GM12891 (cell line): ENCODE data around the gene TENT4B.
"Not testable (repeated sequence)": the region's sequence is repeated elsewhere in the genome, so short reads cannot be mapped to it uniquely, and the experiment has no call there.

Experiments used
- DNase-seq: peaks from one replicate; pipeline ENCODE4 v3.0.0; 2011; ENCODE audit warnings: low spot score; ENCODE audit not compliant: insufficient read length
- FAIRE-seq: peaks from 2 replicates; lab custom pipeline; 2011; peaks lifted over from hg19 to GRCh38; lab: Jason Lieb, UNC
- PAX5 ChIP-seq: IDR thresholded peaks from 2 replicates; pipeline ENCODE4 v1.6.1; 2011; ENCODE audit warnings: low read length, moderate library complexity, mild to moderate bottlenecking; ENCODE audit not compliant: insufficient read depth, severe bottlenecking
- POLR2A ChIP-seq: IDR thresholded peaks from 2 replicates; pipeline ENCODE4 v1.6.1; 2011; ENCODE audit warnings: low read depth, low read length, control low read depth
- POLR2AphosphoS5 ChIP-seq: IDR thresholded peaks from 2 replicates; pipeline ENCODE4 v1.6.1; 2011; ENCODE audit warnings: low read depth, low read length, control low read depth
- POU2F2 ChIP-seq: IDR thresholded peaks from 2 replicates; pipeline ENCODE4 v1.6.1; 2011; ENCODE audit warnings: low read depth, mild to moderate bottlenecking, control low read depth, low read length, moderate library complexity
- SPI1 ChIP-seq: IDR thresholded peaks from 2 replicates; pipeline ENCODE4 v1.6.1; 2011; ENCODE audit warnings: low read depth, low read length, control low read depth
- TAF1 ChIP-seq: IDR thresholded peaks from 2 replicates; pipeline ENCODE4 v1.6.1; 2011; ENCODE audit warnings: low read depth, low read length, control low read depth

TENT4B gene

DNA sequence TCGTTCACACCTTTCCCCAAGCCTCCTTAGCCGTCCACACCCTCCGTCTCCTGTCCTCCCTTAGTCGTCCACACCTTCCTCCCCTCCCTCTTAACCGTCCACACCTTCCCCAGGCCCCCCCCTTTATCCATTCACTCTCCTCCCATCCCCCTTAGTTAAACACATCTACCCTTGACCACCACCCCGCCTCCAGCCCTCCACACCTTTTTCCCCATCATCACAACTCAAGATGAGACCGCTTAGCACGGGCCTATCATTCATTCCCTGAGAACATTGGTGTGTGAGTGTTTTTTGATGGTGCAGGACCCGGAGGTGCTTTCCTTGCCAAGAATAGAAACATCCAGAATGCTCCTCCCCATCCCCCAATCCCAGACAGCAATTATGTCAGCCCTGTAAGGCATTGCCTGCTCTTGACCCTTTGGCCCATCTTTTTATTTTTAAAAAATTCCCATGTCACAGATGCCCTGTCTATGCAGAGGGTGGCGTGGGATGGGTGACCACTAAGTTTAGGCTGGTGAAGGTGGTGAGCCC, 1.4 kb downstream of the TENT4B start:
- no peak for TF ChIP-seq POLR2A
- no peak for FAIRE-seq
- DNase-seq, result no peak

DNA sequence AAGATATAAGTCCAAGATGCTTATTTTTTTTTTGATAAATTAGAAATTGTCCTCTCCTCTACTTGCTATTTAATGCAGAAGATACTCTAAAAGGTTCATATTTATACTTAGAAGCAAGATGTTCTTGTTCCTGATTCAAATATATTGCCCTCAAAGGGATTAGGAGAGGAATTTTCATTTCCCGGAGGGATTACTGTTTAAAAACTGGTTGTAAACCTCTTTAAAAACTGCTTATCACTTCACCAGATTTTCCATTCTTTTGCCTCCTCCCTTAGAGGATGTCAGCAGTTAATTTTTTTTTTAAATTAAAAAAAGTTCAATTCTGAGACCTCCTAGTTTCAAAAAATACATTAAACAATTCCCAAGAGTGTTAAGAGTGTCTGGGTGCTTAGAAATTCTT, 2.8 kb downstream of the TENT4B start:
- no peak for TF ChIP-seq TAF1
- TF ChIP-seq POU2F2, result no peak
- TF ChIP-seq PAX5, result no peak
- TF ChIP-seq SPI1, result no peak
- TF ChIP-seq POLR2AphosphoS5, result no peak
- no peak for TF ChIP-seq POLR2A
- FAIRE-seq, result no peak

DNA sequence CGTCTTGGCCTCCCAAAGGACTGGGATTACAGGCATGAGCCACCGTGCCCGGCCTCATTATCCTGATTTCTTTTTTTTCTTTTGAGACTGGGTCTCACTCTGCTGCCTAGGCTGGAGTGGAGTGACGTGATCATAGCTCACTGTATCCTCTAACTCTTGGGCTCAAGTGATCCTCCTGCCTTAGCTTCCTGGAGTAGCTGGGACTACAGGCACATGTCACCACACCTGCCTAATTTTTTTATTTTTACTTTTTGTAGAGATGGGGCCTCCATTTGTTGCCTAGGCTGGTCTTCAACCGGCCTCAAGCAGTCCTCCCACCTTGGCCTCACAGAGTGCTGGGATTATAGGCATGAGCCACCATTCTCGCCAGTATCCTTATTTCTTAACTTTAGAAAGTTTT, 3.5 kb downstream of the TENT4B start:
- TF ChIP-seq PAX5 (no peak), POU2F2 (no peak), POLR2AphosphoS5 (no peak), TAF1 (no peak), SPI1 (no peak), POLR2A (no peak)
- DNase-seq (no peak), FAIRE-seq (no peak)

More for the DNA sequence above, 2.8 kb downstream of the TENT4B start:
- no peak for DNase-seq

DNA sequence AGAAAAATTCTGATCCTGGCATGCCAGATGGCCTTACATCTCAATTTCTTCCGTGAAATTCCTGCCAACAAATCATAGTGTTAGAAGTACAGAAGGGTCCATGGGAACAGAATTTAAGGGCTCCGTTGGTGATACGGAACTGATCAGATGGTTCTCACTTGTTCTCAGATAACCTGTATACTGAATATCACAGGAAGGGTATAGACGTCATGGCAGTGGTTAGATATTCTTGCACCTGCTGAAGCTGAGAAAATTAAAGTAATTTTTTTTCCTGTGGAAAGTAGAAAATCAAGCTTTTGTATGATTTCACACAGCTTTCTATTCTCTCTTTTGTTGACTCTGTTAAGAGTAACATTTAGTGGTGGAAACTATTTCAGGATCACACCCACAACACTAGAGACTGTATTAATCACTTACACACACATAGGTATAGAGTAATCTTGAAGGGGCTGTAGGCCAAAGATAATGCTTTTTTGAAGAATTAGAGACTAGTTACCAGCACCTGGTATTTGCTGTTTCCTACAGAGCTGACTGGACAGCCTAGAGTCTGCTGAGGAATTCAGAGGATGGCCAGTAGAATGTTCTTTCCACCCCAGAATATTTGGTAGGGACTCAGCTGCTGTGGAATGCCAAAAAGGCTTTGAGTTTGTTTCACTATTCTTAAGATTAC, 7.5 kb downstream of the TENT4B start:
- TF ChIP-seq PAX5, result no peak
- TF ChIP-seq POU2F2, result no peak
- TF ChIP-seq TAF1, result no peak
- no peak for FAIRE-seq
- DNase-seq, result no peak

DNA sequence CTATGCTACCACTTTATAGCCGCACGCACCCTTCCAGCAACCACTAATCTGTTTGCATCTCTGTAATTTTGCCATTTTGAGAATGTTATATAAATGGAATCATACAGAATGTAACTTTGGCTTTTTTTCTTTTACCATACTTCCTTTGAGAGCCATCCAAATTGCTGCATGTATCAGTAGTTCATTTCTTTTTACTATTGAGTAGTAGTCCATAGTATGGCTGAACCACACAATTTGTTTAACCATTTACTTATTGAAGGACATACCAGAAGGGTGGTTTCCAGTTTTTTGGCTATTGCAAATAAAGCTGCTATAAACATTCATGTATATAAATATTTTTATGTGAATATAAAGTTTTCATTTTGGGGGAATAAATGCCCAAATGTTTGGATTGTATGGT, 8.8 kb downstream of the TENT4B start:
- DNase-seq (no peak), FAIRE-seq (no peak)
- no peak for TF ChIP-seq SPI1
- no peak for TF ChIP-seq POLR2A
- no peak for TF ChIP-seq TAF1
- TF ChIP-seq POLR2AphosphoS5, result no peak
- TF ChIP-seq POU2F2, result no peak
- no peak for TF ChIP-seq PAX5

DNA sequence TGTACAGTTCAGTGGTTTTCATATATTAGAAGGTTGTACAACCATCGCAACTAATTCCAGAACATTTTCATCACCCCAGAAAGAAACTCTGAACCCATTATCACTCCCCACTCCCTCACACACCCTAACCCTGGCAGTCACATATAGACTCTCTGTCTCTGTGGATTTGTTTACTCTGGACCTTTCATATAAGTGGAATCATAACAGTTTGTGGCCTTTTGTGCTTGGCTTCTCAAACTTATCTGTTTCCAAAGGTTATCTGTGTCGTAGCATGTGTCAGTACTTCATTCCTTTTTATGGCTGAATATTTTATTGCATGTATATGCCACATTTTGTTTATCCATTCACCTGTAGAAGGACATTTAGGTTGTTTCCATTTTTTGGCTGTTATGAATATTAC, 12.4 kb downstream of the TENT4B start:
- DNase-seq (no peak), FAIRE-seq (peak; percentile 55)

DNA sequence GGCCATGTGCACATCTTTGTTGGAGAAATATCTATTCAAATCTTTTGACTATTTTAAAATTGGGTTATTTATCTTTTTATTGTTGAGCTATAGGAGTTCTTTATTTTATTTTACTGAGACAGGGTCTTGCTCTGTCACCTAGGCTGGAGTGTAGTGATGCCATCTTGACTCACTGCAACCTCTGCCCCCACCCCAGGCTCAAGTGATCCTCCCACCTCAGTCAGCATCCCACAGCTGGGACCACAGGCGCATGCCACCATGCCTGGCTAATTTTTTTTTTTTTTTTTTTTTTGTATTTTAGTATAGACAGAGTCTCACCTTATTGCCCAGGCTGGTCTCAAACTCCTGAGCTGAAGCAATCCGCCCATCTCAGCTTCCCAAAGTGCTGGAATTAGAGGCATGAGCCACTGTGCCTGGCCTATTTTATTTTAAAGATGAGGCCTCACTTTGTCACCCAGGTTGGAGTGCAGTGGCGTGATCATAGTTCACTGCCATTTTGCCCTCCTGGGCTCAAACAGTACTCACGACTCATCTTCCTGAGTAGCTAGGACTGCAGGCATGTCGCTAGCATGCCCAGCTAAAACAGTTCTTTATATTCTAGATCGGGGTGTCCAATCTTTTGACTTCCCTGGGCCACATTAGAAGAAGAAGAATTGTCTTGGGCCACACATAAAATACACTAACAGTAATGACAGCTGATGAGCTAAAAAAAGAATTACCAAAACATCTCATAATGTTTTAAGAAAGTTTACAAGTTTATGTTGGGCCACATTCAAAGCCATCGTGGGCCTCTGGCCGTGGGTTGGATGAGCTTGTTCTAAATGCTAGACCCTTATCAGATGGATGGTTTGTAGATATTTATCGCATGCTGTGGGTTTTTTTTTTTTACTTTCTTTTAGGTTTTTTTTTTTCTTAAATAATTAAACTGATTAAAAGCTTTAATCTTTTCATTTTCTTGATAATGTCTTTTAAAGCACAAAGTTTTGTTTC, 13.7 kb downstream of the TENT4B start:
- TF ChIP-seq TAF1, result no peak
- no peak for TF ChIP-seq POU2F2
- TF ChIP-seq POLR2AphosphoS5, result no peak
- no peak for TF ChIP-seq POLR2A
- no peak for TF ChIP-seq PAX5
- TF ChIP-seq SPI1, result no peak
- no peak for FAIRE-seq
- no peak for DNase-seq

More for the DNA sequence above, 12.4 kb downstream of the TENT4B start:
- TF ChIP-seq POU2F2 (no peak), SPI1 (no peak), POLR2AphosphoS5 (no peak), TAF1 (no peak), PAX5 (no peak), POLR2A (no peak)

DNA sequence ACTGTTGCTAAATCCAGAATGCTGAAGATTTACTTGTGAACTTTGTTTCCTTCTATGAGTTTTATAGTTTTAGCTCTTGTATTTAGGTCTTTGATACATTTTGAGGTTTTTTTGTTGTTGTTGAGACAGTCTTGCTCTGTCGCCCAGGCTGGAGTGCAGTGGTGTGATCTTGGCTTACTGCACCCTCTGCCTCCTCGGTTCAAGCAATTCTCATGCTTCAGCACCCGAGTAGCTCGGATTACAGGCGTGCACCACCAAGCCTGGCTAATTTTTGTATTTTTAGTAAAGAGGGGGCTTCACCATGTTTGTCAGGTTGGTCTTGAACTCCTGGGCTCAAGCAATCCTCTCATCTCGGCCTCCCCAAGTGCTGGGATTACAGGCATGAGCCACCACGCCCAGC, 14.4 kb downstream of the TENT4B start:
- no peak for TF ChIP-seq POLR2A
- TF ChIP-seq PAX5, result no peak
- no peak for FAIRE-seq
- no peak for DNase-seq

DNA sequence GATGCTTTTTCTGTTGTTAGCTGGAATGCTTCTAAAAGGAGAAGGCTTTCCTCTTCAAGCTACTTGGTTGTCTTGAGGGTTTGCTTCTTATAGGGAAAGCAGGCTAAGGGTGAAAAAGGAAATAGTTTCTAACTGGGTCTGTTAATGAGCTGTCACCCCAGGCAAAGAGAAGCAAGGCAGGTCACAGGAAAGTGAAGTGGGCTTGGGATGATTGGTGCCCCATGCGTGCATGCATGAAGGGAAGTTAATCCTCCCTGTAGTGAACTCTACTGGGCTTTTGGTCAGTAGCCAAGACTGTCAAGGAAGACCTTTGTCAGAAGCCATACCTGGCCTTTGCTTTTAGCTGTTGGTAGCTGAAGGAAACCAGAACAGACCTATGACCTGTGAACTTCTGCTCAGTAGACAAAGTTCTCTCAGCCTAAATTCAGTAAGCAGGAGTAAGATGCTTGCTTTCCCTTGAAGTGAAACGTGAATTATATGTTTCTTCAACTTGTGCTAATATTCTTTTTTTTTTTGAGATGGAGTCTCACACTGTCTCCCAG, 16.5 kb downstream of the TENT4B start:
- TF ChIP-seq POLR2AphosphoS5 (no peak), POU2F2 (no peak), POLR2A (no peak), PAX5 (no peak), SPI1 (no peak), TAF1 (no peak)
- FAIRE-seq, result no peak
- no peak for DNase-seq

DNA sequence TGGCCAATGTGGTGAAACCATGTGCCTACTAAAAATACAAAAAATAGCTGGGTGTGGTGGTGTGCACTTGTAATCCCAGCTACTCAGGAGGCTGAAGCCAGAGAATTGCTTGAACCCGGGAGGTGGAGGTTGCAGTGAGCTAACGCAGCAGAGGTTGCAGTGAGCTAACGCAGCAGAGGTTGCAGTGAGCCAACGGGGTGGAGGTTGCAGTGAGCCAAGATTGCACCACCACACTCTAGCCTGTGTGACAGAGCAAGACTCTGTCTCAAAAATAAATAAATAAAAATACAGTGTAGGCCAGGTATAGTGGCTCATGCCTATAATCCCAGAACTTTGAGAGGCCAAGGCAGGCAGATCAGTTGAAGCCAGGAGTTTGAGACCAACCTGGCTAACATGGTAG, 18.7 kb downstream of the TENT4B start:
- DNase-seq, FAIRE-seq: not testable (repeated sequence)
